Measurements from ENCODE around the gene DDR2.

DNA sequence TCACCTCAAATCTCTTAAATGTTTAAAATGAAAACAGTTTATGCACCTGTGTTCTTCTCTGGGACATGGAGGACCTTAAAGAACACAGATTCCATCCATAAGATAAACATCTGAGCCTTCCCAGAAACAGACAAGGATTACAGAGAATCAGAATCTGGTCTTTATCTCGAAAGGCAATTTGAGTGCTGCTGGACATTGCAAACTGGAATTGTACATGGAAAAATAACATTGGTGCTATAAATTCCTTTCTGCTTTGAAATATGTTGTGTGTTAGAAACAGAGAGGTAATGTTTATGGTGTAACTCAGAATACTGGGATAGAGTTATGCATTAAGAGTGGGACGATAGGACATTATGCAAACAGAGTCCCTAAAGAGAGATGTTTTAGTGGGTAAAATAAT is 6.6 kb upstream of the DDR2 start:
- TF ChIP-seq POLR2A (IDR thresholded peaks at IDR 0.05; ENCODE audit: low read length): no peak
- TF ChIP-seq GATA1 (IDR thresholded peaks at IDR 0.05; ENCODE audit: low read depth, low read length): no peak

Measured in erythroblast (primary cell).